GM12873 (cell line): ENCODE data around the gene CASZ1.

Source experiments
- CTCF ChIP-seq: IDR thresholded peaks from 2 replicates; pipeline ENCODE4 v1.5.1; 2012; ENCODE audit warnings: low read depth, mild to moderate bottlenecking, moderate library complexity, low read length, control low read depth; ENCODE audit not compliant: insufficient read depth; ENCODE audit errors: missing control alignments

The CASZ1 gene

GRCh38 chr1:10593750-10594149 lies 202.7 kb downstream of the CASZ1 start:
- TF ChIP-seq CTCF, result no peak

- no peak for TF ChIP-seq CTCF
These were observed 204.1 kb downstream of the CASZ1 start for GRCh38 chr1:10592373-10592772.

- TF ChIP-seq CTCF, result no peak
These were observed 205.4 kb downstream of the CASZ1 start for GRCh38 chr1:10591010-10591409.

- no peak for TF ChIP-seq CTCF
These were observed 207.4 kb downstream of the CASZ1 start for GRCh38 chr1:10589074-10589473.

- no peak for TF ChIP-seq CTCF
These were observed 207.8 kb downstream of the CASZ1 start for GRCh38 chr1:10588640-10589039.
